HG03432 (cell line): ENCODE results near the gene ATP6V0C.

Source experiments
- ATAC-seq: cut with Tn5 transposase; IDR thresholded peaks from one replicate; pipeline ENCODE4 v1.9.1; 2021; ENCODE audit warnings: mild to moderate bottlenecking, moderate library complexity; ENCODE audit not compliant: unreplicated experiment

ATP6V0C gene

GRCh38 chr16:2513405-2514332, at the start of gene ATP6V0C:
Gene ATP6V0C (plus strand): TSS chr16:2513952. CDS start chr16:2514104, 152 bp downstream.
- ATAC-seq = peak; percentile 69

GRCh38 chr16:2464333-2464732, 49.4 kb upstream of the ATP6V0C start:
- ATAC-seq = no peak

GRCh38 chr16:2465653-2466415, 47.9 kb upstream of the ATP6V0C start:
- no peak for ATAC-seq

GRCh38 chr16:2466667-2467527, 46.9 kb upstream of the ATP6V0C start:
- no peak for ATAC-seq

GRCh38 chr16:2467528-2468232, 46.1 kb upstream of the ATP6V0C start:
- no peak for ATAC-seq

GRCh38 chr16:2468233-2468724, 45.5 kb upstream of the ATP6V0C start:
- peak; percentile 23 for ATAC-seq

- ATAC-seq = peak; percentile 38
These were observed 44.9 kb upstream of the ATP6V0C start for GRCh38 chr16:2468725-2469398.

GRCh38 chr16:2469399-2470233, 44.1 kb upstream of the ATP6V0C start:
- no peak for ATAC-seq

- no peak for ATAC-seq
These were observed 43.5 kb upstream of the ATP6V0C start for GRCh38 chr16:2470234-2470601.

GRCh38 chr16:2470603-2471015, 43.1 kb upstream of the ATP6V0C start:
- ATAC-seq = no peak

- no peak for ATAC-seq
These were observed 42.6 kb upstream of the ATP6V0C start, which contains the start of gene NTN3 for GRCh38 chr16:2471016-2471652. Gene NTN3 (plus strand): TSS chr16:2471297. CDS start chr16:2471702, 405 bp downstream.

- no peak for ATAC-seq
These were observed 41.9 kb upstream of the ATP6V0C start for GRCh38 chr16:2471653-2472487.

GRCh38 chr16:2472488-2472864, 41.3 kb upstream of the ATP6V0C start:
- no peak for ATAC-seq

- ATAC-seq = no peak
These were observed 40.8 kb upstream of the ATP6V0C start for GRCh38 chr16:2472885-2473445.

- ATAC-seq = no peak
These were observed 40.3 kb upstream of the ATP6V0C start for GRCh38 chr16:2473446-2473926.

GRCh38 chr16:2473999-2474876, 39.5 kb upstream of the ATP6V0C start:
- peak; percentile 32 for ATAC-seq
